ENCODE results near the gene HEXIM2.
A peak's percentile ranks its signal among the peaks of the same experiment; 100 is the strongest.

The HEXIM2 gene

GRCh38 chr17:45149669-45150664, 11.7 kb upstream of the HEXIM2 start:
- DNase-seq (ENCODE audit: low read depth), result peak; percentile 69
- H3K4me3 ChIP-seq (ENCODE audit: low read length), result peak overlapping the region; percentile 91
- TF ChIP-seq, protein P1, sequence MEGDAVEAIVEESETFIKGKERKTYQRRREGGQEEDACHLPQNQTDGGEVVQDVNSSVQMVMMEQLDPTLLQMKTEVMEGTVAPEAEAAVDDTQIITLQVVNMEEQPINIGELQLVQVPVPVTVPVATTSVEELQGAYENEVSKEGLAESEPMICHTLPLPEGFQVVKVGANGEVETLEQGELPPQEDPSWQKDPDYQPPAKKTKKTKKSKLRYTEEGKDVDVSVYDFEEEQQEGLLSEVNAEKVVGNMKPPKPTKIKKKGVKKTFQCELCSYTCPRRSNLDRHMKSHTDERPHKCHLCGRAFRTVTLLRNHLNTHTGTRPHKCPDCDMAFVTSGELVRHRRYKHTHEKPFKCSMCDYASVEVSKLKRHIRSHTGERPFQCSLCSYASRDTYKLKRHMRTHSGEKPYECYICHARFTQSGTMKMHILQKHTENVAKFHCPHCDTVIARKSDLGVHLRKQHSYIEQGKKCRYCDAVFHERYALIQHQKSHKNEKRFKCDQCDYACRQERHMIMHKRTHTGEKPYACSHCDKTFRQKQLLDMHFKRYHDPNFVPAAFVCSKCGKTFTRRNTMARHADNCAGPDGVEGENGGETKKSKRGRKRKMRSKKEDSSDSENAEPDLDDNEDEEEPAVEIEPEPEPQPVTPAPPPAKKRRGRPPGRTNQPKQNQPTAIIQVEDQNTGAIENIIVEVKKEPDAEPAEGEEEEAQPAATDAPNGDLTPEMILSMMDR (IDR thresholded peaks at IDR 0.05; ENCODE audit: insufficient read depth, low read depth, low read length, missing control alignments), result no peak

DNA sequence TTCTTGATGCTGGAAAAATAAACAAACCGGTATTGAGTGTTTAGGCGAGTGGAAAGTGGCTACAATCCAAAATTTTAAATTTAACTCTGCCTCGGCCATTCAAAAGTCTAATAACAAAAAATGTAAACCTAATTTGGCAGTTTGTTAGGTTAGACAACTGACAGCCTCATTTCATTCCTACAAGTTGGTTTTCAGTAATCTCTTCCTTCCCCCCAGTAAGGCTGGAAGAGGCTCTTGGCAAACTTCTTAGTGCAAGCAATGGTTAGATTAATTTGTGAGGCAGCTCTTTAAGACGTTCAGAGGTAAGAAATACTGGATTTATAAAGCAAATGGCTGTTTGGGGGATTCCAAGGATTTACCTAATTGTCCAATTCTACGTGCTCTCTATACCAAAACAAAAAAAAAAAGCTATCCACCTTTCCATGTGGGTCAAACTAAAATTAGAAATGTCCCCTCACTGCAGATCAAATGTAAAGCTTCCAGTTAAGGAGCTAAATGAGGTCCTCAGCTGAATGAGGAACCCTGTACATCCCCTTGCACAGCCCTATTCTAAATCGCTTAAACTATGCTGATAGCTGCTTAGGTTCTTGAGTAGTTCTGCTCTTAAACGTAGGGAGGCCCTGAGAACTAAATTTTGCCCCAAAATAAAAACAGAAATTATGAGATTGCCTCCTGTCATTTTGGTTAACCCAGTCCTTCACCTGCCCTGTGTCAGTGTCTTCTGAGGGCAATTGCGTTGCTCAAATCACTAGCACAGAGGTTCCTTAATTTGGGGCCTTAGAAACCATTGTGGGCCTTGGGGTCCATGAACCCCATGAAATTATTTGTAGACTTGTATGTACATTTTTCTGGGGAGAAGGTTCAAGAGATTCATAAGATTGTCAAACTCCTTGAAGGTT, 10.5 kb upstream of the HEXIM2 start:
- H3K4me3 ChIP-seq (ENCODE audit: low read length), result peak overlapping the region; percentile 91
- TF ChIP-seq, protein P1 (IDR thresholded peaks at IDR 0.05; ENCODE audit: insufficient read depth, low read depth, low read length, missing control alignments), result no peak
- DNase-seq (ENCODE audit: low read depth), result no peak

DNA sequence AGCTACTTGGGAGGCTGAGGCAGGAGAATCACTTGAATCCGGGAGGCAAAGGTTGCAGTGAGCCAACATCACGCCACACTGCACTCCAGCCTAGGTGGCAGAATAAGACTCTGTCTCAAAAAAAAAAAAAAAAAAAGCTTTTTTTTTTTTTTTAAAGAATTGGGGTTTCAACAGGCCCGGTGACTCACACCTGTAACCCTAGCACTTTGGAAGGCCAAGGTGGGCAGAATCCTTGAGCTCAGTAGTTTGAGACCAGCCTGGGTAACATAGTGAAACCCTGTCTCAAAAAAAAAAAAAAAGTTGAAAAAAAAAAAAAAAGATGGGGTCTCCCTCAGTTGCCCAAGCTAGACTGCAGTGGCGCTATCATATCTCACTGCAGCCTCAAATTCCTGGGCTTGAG, 6.6 kb upstream of the HEXIM2 start:
- TF ChIP-seq, protein P1 (IDR thresholded peaks at IDR 0.05; ENCODE audit: insufficient read depth, low read depth, low read length, missing control alignments), result no peak
- DNase-seq (ENCODE audit: low read depth), result peak; percentile 41
- no peak overlapping the region for H3K4me3 ChIP-seq (ENCODE audit: low read length)

- no peak overlapping the region for H3K4me3 ChIP-seq (ENCODE audit: low read length)
- TF ChIP-seq, protein P1 (IDR thresholded peaks at IDR 0.05; ENCODE audit: insufficient read depth, low read depth, low read length, missing control alignments), result no peak
- DNase-seq (ENCODE audit: low read depth), result peak; percentile 36
These were observed 6.2 kb upstream of the HEXIM2 start for GRCh38 chr17:45155483-45155882.

DNA sequence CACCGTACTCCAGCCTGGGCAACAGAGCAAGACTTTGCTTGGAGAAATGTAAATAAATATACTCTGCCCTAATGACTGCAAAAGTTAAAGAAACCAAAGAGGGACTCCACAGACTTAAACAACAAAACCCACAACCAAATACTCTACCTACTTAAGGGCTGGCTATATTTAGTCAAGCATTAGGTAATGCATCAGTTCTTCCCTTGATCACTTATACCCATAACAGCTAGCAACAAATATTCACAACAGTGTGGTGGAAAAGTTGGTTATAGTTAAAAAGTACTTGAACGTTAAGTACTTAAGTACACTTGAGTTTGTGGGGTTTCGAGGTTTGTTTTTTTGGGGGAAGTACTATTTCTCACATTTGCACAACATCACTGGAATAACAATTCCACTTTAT, 5.4 kb upstream of the HEXIM2 start:
- TF ChIP-seq, protein P1 (IDR thresholded peaks at IDR 0.05; ENCODE audit: insufficient read depth, low read depth, low read length, missing control alignments), result no peak
- DNase-seq (ENCODE audit: low read depth), result no peak
- H3K4me3 ChIP-seq (ENCODE audit: low read length), result no peak overlapping the region

GRCh38 chr17:45160447-45161287, 1.0 kb upstream of the HEXIM2 start:
- TF ChIP-seq, protein P1 (IDR thresholded peaks at IDR 0.05; ENCODE audit: insufficient read depth, low read depth, low read length, missing control alignments), result no peak
- H3K4me3 ChIP-seq (ENCODE audit: low read length), result peak overlapping the region; percentile 96
- peak; percentile 54 for DNase-seq (ENCODE audit: low read depth)

All from epithelial cell of esophagus (primary cell).